Measurements from ENCODE around the gene TRIM41.

Gene TRIM41

DNA sequence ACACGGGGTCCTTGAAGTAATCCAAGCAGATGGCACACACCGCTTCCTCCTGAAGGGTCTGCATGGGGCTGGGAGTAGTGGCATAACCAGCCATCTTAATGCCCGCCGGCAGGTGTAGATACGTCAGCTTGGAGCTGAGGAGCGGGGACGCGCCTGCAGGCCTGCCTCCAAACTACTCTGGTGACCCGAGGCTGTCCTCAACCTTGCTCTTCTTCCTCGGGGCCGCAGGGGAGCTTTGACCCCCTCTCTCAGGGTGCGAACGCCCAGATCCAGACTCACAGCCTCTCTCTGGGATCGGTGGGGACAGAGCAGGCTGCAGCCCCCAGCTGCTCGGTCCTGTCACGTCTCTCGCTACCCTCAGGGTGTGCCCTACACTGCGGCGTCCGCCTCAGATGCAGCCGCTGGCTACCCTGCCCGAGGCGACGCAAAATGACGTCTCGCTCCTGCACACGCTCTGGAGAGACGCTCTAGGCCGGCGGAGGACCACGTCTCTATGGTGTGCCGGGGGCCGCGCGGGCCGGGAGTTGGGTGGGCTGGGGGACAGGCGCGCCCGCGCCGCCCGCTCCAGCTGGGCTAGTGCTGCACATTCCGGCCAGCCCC is 37.7 kb downstream of the TRIM41 start, which contains the start of gene TRIM52 (continued):
- no peak for TF ChIP-seq ZNF280C (tag by site-specific recombination; IDR thresholded peaks at IDR 0.05)
- no peak for TF ChIP-seq ZNF133 (tag by site-specific recombination; IDR thresholded peaks at IDR 0.05)
- no peak for TF ChIP-seq ZNF514 (tag by site-specific recombination; IDR thresholded peaks at IDR 0.05)
- TF ChIP-seq, protein P1, sequence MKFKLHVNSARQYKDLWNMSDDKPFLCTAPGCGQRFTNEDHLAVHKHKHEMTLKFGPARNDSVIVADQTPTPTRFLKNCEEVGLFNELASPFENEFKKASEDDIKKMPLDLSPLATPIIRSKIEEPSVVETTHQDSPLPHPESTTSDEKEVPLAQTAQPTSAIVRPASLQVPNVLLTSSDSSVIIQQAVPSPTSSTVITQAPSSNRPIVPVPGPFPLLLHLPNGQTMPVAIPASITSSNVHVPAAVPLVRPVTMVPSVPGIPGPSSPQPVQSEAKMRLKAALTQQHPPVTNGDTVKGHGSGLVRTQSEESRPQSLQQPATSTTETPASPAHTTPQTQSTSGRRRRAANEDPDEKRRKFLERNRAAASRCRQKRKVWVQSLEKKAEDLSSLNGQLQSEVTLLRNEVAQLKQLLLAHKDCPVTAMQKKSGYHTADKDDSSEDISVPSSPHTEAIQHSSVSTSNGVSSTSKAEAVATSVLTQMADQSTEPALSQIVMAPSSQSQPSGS (tag by site-specific recombination; IDR thresholded peaks at IDR 0.05; ENCODE audit: low read depth): peak; percentile 88
- TF ChIP-seq CTCF (tag by site-specific recombination; IDR thresholded peaks at IDR 0.05): peak; percentile 62; the same call in 1 of the 2 replicates
- TF ChIP-seq SP2 (tag by site-specific recombination; IDR thresholded peaks at IDR 0.05): peak; percentile 44; the same call in 1 of the 2 replicates
- TF ChIP-seq ZNF792 (tag by site-specific recombination; IDR thresholded peaks at IDR 0.05): no peak
- no peak for TF ChIP-seq ZNF677 (tag by site-specific recombination; IDR thresholded peaks at IDR 0.05)
- peak; percentile 90 for TF ChIP-seq ZNF629 (tag by site-specific recombination; IDR thresholded peaks at IDR 0.05)
- no peak for TF ChIP-seq ZNF202 (tag by site-specific recombination; IDR thresholded peaks at IDR 0.05; ENCODE audit: borderline replicate concordance)
- TF ChIP-seq ZBTB44 (tag by site-specific recombination; IDR thresholded peaks at IDR 0.05): peak; percentile 88
- peak; percentile 37 for TF ChIP-seq GLIS1 (tag by site-specific recombination; IDR thresholded peaks at IDR 0.05)
- peak; percentile 27; the same call in 1 of the 2 replicates for TF ChIP-seq ZNF558 (tag by site-specific recombination; IDR thresholded peaks at IDR 0.05)
- TF ChIP-seq ZNF140 (tag by site-specific recombination; IDR thresholded peaks at IDR 0.05): no peak
- TF ChIP-seq, protein P2, sequence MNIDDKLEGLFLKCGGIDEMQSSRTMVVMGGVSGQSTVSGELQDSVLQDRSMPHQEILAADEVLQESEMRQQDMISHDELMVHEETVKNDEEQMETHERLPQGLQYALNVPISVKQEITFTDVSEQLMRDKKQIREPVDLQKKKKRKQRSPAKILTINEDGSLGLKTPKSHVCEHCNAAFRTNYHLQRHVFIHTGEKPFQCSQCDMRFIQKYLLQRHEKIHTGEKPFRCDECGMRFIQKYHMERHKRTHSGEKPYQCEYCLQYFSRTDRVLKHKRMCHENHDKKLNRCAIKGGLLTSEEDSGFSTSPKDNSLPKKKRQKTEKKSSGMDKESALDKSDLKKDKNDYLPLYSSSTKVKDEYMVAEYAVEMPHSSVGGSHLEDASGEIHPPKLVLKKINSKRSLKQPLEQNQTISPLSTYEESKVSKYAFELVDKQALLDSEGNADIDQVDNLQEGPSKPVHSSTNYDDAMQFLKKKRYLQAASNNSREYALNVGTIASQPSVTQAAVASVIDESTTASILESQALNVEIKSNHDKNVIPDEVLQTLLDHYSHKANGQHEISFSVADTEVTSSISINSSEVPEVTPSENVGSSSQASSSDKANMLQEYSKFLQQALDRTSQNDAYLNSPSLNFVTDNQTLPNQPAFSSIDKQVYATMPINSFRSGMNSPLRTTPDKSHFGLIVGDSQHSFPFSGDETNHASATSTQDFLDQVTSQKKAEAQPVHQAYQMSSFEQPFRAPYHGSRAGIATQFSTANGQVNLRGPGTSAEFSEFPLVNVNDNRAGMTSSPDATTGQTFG (tag by site-specific recombination; IDR thresholded peaks at IDR 0.05; ENCODE audit: borderline replicate concordance): no peak
- no peak for TF ChIP-seq ZNF791 (tag by site-specific recombination; IDR thresholded peaks at IDR 0.05)
- TF ChIP-seq, protein P3, sequence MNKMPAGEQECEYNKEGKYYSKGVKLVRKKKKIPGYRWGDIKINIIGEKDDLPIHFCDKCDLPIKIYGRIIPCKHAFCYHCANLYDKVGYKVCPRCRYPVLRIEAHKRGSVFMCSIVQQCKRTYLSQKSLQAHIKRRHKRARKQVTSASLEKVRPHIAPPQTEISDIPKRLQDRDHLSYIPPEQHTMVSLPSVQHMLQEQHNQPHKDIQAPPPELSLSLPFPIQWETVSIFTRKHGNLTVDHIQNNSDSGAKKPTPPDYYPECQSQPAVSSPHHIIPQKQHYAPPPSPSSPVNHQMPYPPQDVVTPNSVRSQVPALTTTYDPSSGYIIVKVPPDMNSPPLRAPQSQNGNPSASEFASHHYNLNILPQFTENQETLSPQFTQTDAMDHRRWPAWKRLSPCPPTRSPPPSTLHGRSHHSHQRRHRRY (tag by site-specific recombination; IDR thresholded peaks at IDR 0.05): no peak; the same call in 1 of the 2 replicates
- no peak; the same call in 1 of the 2 replicates for TF ChIP-seq ZNF394 (tag by site-specific recombination; IDR thresholded peaks at IDR 0.05; ENCODE audit: borderline replicate concordance)
- peak; percentile 50; the same call in 1 of the 2 replicates for TF ChIP-seq KLF10 (tag by site-specific recombination; IDR thresholded peaks at IDR 0.05)
- no peak for TF ChIP-seq ZNF292 (tag by site-specific recombination; IDR thresholded peaks at IDR 0.05; ENCODE audit: borderline replicate concordance, low read depth)
- no peak for TF ChIP-seq ZNF571 (tag by site-specific recombination; IDR thresholded peaks at IDR 0.05)
- peak; percentile 89 for TF ChIP-seq ZNF639 (tag by site-specific recombination; IDR thresholded peaks at IDR 0.05)
- peak; percentile 64 for TF ChIP-seq KLF1 (tag by site-specific recombination; IDR thresholded peaks at IDR 0.05)
- TF ChIP-seq ZNF549 (tag by site-specific recombination; IDR thresholded peaks at IDR 0.05): no peak
